Large intestine (tissue), 3 donors: ENCODE measurements around the gene TMEM212. TPM values are rescaled to one million over a fixed set of nuclear protein-coding genes. Genes with fewer than 3 reads are reported as not detected.

ENCODE experiments used
- DNase-seq, 2 donors: peaks; one replicate each; pipeline versions ENCODE4 v3.0.0 to v3.0.0-alpha.2; 2013
- H3K27ac ChIP-seq: one replicate; pipeline ENCODE4 v1.5.1; 2013; ENCODE audit warnings: low read length
- H3K27me3 ChIP-seq: 2 replicates; pipeline ENCODE4 v1.6.1; 2013; ENCODE audit warnings: low read length; ENCODE audit not compliant: control insufficient read depth, insufficient read depth
- H3K36me3 ChIP-seq: 2 replicates; pipeline ENCODE4 v1.6.1; 2013; ENCODE audit warnings: low read length; ENCODE audit not compliant: control insufficient read depth, insufficient read depth
- H3K4me1 ChIP-seq: one replicate; pipeline ENCODE4 v1.6.1; 2013; ENCODE audit warnings: low read length; ENCODE audit not compliant: control insufficient read depth, insufficient read depth
- H3K4me3 ChIP-seq: one replicate; pipeline ENCODE4 v1.5.1; 2013; ENCODE audit warnings: low read length
- H3K9me3 ChIP-seq: one replicate; pipeline ENCODE4 v1.6.1; 2013; ENCODE audit warnings: mild to moderate bottlenecking, low read depth, low read length, moderate library complexity; ENCODE audit not compliant: control insufficient read depth
- WGBS: methylation state at CpG from one replicate; pipeline ENCODE4 v1.1.5; 2013; ENCODE audit warnings: low lambda C conversion rate; ENCODE audit not compliant: insufficient coverage; 5-methylcytosine and 5-hydroxymethylcytosine counted together
- polyA plus RNA-seq: library from polyadenylated mRNA; unstranded; fragments of 120-200 nt; gene quantifications from one replicate; pipeline ENCODE4 v1.2.1, GENCODE V29; 2013

Gene TMEM212
- polyA plus RNA-seq, 1 donor, result not detected

- Histone ChIP-seq H3K4me1 (peaks cover 2% of the 10 kb centered on the region), H3K36me3 (no peaks in the 10 kb centered on the region), H3K27ac (peak overlapping the region; percentile 30), H3K27me3 (no peaks in the 10 kb centered on the region), H3K9me3 (no peaks in the 10 kb centered on the region), H3K4me3 (no peak overlapping the region)
- DNase-seq, result no peak
- 100% methylated on average over 1 of the region's 4 CpGs for WGBS
Measured at GRCh38 chr3:171874879-171875278, 31.7 kb downstream of the TMEM212 start.

DNA sequence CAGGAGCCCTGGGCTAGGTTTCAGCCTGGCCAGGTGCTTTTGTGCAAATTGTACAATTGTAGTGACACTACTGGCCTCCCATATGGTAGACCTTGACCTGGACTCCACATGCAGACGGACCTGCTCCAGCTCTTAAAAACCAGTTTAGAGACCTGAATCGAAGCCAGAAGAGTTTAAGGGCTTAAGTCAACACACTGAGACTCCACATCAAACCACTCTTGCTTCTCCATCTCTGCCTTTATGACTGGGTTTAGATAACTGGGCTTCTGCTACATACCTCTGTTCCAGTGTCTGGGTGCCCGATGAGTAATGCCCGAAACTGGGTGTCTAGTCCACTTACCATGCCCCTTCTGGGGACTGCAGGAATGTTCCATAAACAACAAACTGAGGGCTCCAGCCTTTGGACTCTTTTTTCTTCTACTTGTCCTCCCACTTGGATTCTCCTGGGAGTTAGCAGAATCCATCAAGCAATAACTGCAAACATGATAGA lies 32.8 kb downstream of the TMEM212 start:
- Histone ChIP-seq H3K9me3 (no peaks in the 10 kb centered on the region), H3K36me3 (no peaks in the 10 kb centered on the region), H3K27ac (no peak overlapping the region), H3K4me3 (no peak overlapping the region), H3K4me1 (peaks cover 2% of the 10 kb centered on the region), H3K27me3 (no peaks in the 10 kb centered on the region)
- no peak for DNase-seq
- no CpG with 5 or more reads among the region's 4 CpGs for WGBS

- H3K4me3 ChIP-seq, result no peak overlapping the region
- WGBS, result 79% methylated on average over 3 of the region's 5 CpGs
- H3K4me1 ChIP-seq, result peaks cover 2% of the 10 kb centered on the region
- no peaks in the 10 kb centered on the region for H3K36me3 ChIP-seq
- no peaks in the 10 kb centered on the region for H3K9me3 ChIP-seq
- no peaks in the 10 kb centered on the region for H3K27me3 ChIP-seq
- no peak overlapping the region for H3K27ac ChIP-seq
- peak in 1 of 2 donors; percentile 6 for DNase-seq
Measured at GRCh38 chr3:171876680-171877147, 33.6 kb downstream of the TMEM212 start.

GRCh38 chr3:171878461-171879225 lies 35.5 kb downstream of the TMEM212 start:
- H3K9me3 ChIP-seq, result no peaks in the 10 kb centered on the region
- H3K27ac ChIP-seq, result no peak overlapping the region
- H3K4me1 ChIP-seq, result peaks cover 2% of the 10 kb centered on the region
- peak in 1 of 2 donors; percentile 30 for DNase-seq
- 67% methylated on average over 1 of the region's 4 CpGs for WGBS
- H3K4me3 ChIP-seq, result no peak overlapping the region
- no peaks in the 10 kb centered on the region for H3K27me3 ChIP-seq
- no peaks in the 10 kb centered on the region for H3K36me3 ChIP-seq

GRCh38 chr3:171879472-171879871 lies 36.3 kb downstream of the TMEM212 start:
- peaks cover 2% of the 10 kb centered on the region for H3K4me1 ChIP-seq
- no peak overlapping the region for H3K27ac ChIP-seq
- no CpG with 5 or more reads among the region's 3 CpGs for WGBS

GRCh38 chr3:171880101-171880870 lies 37.1 kb downstream of the TMEM212 start:
- WGBS, result 100% methylated on average over 2 of the region's 4 CpGs
- no peak for DNase-seq
- H3K36me3 ChIP-seq, result no peaks in the 10 kb centered on the region
- H3K27ac ChIP-seq, result no peak overlapping the region
- no peak overlapping the region for H3K4me3 ChIP-seq
- no peaks in the 10 kb centered on the region for H3K27me3 ChIP-seq
- H3K9me3 ChIP-seq, result no peaks in the 10 kb centered on the region
- peaks cover 2% of the 10 kb centered on the region for H3K4me1 ChIP-seq

More at GRCh38 chr3:171879472-171879871, 36.3 kb downstream of the TMEM212 start:
- Histone ChIP-seq H3K27me3 (no peaks in the 10 kb centered on the region), H3K4me3 (no peak overlapping the region), H3K9me3 (no peaks in the 10 kb centered on the region), H3K36me3 (no peaks in the 10 kb centered on the region)
- no peak for DNase-seq

GRCh38 chr3:171881251-171881650 lies 38.1 kb downstream of the TMEM212 start:
- H3K27me3 ChIP-seq, result no peaks in the 10 kb centered on the region
- H3K36me3 ChIP-seq, result no peaks in the 10 kb centered on the region
- no peak for DNase-seq
- WGBS, result 83% methylated on average over 1 of the region's 3 CpGs
- H3K9me3 ChIP-seq, result no peaks in the 10 kb centered on the region
- H3K4me3 ChIP-seq, result no peak overlapping the region
- H3K27ac ChIP-seq, result no peak overlapping the region
- H3K4me1 ChIP-seq, result no peaks in the 10 kb centered on the region

- H3K9me3 ChIP-seq, result no peaks in the 10 kb centered on the region
- H3K4me3 ChIP-seq, result no peak overlapping the region
- no peaks in the 10 kb centered on the region for H3K27me3 ChIP-seq
- H3K36me3 ChIP-seq, result no peaks in the 10 kb centered on the region
- no peaks in the 10 kb centered on the region for H3K4me1 ChIP-seq
- 39% methylated on average over 3 of the region's 3 CpGs for WGBS
- DNase-seq, result no peak
- H3K27ac ChIP-seq, result no peak overlapping the region
Measured at GRCh38 chr3:171883257-171883892, 40.2 kb downstream of the TMEM212 start.

GRCh38 chr3:171883893-171884279 lies 40.7 kb downstream of the TMEM212 start:
- no peaks in the 10 kb centered on the region for H3K27me3 ChIP-seq
- DNase-seq, result no peak
- no peak overlapping the region for H3K27ac ChIP-seq
- no peak overlapping the region for H3K4me3 ChIP-seq
- WGBS, result 80% methylated on average over 2 of the region's 6 CpGs
- H3K9me3 ChIP-seq, result no peaks in the 10 kb centered on the region
- no peaks in the 10 kb centered on the region for H3K36me3 ChIP-seq
- no peaks in the 10 kb centered on the region for H3K4me1 ChIP-seq

DNA sequence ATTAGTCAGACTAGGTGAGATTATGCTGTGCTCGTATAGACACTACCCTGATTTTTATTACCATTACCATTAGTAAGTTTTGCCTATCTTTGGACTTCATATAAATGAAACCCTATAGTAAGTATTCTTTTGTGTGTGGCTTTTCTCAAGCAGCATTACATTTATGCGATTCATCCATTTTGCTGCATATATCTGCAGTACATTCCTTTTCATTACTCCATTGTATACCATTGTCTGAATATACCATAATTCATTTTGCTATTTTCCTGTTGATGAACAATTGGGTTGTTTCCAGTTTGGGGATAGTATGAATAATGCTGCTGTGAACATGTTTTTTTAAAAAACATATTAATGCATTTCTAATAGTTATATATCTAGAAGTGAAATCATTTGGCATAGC lies 45.3 kb downstream of the TMEM212 start:
- Histone ChIP-seq H3K9me3 (no peaks in the 10 kb centered on the region), H3K27ac (no peak overlapping the region)
- whole genome bisulfite sequencing, result 92% methylated on average over 1 of the region's 2 CpGs

More for the DNA sequence above, 45.3 kb downstream of the TMEM212 start:
- Histone ChIP-seq H3K4me1 (no peaks in the 10 kb centered on the region), H3K36me3 (no peaks in the 10 kb centered on the region), H3K27me3 (no peaks in the 10 kb centered on the region), H3K4me3 (no peak overlapping the region)
- DNase-seq, result no peak
